DMS 273 (cell line): ENCODE measurements around the gene BACE2.
A peak's percentile ranks its signal among the peaks of the same experiment; 100 is the strongest.
"Not testable (repeated sequence)": the region's sequence is repeated elsewhere in the genome, so short reads cannot be mapped to it uniquely, and the experiment has no call there.

Source experiments
- DNase-seq: peaks from one replicate; lab custom pipeline; 2025; ENCODE audit not compliant: unreplicated experiment; lab: John Stamatoyannopoulos, UW

Gene BACE2

DNA sequence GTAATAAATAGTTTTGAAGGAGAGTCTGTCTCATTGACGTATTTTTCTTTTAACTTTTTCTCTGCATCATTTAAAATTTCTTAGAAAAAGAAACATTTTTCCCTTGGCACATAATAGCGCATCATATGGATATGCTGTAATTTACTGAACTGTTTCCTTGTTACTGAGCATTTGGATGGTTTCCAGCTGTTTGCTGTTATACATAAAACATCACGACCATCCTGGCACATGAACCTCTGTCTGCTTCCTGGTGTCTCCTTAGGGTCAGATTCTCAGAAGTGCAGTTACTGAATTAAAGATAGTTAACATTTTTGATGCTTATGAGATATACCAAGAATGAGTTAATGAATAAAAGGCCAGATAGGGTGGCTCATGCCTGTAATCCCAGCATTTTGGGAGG is 67.2 kb downstream of the BACE2 start:
- peak; percentile 2 for DNase-seq

DNA sequence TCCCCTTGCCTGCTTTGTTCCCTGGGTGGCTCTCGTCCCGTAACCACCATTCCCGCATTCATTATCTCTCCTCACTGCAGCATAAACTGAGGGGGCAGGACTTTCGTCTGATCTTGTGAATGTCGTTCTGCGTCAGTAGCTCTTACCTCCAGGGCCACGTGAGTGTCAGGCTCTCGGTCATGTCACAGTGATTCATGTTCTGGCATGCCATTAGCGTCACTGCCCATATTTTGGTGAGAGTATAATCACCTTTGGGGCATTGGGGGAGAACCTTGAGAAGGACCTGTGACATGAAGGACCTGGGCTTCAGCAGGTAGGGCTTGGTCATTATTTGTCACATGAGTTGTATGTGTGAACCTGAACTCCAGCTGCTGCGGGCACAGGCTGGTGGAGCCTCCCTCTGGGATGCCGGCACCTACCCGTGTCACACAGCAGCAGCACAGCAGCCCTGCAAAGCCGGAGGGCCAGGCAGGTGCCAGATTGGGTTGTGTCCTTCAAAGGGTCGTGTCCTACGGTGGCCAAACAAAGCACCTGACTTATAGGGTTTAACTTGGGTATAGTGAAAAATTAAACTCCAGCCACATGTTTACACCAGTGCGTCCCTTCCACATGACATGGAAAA is 68.5 kb downstream of the BACE2 start:
- DNase-seq: no peak

DNA sequence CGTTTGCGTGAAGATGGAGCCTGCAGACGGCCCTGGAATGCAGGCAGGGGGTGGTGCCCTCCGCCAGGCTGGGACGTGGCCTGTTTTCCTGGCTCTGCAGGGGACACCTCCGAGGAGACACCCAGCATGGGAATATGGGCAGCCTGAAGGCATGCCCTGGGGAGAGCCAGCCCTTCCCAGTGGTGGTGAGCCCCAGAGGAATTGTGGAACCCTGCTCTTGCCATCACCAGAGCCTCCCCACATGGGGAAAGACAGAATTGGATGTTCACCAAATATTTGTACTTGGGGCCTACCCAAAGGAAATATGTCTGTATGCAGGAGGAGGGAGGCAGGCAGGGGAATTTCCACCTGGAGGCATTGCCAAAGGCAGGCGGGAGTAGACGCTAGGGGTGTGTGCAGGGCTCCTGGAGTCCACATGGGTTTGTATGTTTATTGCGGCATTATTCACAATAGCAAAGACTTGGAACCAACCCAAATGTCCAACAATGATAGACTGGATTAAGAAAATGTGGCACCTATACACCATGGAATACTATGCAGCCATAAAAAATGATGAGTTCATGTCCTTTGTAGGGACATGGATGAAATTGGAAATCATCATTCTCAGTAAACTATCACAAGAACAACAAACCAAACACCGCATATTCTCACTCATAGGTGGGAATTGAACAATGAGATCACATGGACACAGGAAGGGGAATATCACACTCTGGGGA is 70.3 kb downstream of the BACE2 start:
- DNase-seq: not testable (repeated sequence)

DNA sequence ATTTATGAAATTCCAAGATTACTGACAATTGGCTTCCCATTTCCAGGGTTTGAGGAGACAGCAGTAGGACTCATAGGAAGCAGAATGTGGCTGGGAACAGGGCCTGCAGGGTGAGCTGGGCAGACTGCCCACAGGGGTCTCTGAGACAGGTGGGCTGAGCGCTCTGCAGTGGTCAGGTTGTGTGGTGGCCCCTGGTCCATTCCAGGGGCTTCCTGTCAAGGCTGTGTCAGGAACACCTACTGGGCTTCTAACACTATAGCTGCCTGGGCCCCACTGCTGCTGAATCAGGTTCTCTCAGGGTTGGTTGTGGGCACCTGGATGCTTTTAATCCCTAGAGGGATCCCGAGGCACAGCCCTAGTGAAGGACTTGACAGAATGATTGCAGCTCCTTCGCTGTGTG is 72.1 kb downstream of the BACE2 start:
- no peak for DNase-seq

DNA sequence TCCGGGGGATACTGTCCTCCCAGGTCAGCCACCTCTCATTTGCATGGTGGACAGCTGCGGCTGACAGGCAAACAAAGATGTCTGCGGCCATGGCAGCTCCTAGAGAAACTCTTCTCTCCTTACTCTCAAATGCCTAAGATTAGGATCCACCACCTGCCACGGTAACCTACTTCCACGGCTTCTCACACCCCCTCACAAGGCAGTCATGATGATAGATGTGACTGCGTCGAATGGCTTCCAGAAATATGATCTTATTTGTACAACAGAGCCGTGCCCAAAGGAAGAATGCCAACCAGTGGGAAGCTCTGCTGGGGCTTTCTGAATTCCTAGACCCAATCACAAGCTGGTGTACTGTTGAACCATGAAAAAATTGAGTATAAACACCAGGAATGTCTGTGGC is 73.4 kb downstream of the BACE2 start:
- no peak for DNase-seq

DNA sequence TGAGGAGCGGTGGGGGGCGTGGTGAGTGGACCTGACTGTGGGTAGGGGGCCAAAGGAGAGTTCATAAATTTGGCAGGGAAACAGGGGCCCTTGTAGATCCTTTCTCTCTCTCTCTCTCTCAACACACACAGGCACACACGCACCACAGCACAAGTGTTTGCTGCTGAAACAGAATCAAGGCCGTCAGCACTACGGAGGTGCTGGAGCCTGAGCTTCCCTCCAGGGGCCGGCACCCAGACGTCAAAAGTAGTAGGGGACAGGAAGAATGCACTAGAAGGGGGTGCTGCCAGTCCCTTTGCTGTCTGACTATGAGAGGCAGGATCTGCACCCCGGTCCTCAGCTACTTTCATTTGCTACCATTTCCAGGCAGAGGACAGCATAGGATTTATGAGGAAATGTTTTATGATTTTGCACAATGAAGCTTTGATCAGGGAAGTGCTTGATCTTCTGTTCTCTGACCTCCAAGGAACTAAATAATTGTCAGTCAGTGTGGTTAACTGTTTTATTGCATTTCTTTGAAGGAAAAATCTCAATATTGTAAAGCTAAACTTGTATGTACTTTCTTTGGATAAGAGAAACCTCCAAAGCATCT is 74.4 kb downstream of the BACE2 start:
- DNase-seq: no peak

DNA sequence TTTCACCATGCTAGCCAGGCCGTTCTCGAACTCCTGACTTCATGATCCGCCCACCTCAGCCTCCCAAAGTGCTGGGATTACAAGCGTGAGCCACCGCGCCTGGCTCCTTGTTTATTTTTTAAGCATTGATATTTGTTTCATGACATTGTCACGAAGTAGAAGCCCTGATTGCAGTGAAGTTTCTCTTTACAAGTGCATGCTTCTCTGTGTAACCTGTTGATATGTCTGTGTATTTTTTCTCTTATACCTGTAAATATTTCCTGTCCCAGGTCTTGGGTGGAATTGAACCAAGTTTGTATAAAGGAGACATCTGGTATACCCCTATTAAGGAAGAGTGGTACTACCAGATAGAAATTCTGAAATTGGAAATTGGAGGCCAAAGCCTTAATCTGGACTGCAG is 75.1 kb downstream of the BACE2 start:
- DNase-seq: no peak

DNA sequence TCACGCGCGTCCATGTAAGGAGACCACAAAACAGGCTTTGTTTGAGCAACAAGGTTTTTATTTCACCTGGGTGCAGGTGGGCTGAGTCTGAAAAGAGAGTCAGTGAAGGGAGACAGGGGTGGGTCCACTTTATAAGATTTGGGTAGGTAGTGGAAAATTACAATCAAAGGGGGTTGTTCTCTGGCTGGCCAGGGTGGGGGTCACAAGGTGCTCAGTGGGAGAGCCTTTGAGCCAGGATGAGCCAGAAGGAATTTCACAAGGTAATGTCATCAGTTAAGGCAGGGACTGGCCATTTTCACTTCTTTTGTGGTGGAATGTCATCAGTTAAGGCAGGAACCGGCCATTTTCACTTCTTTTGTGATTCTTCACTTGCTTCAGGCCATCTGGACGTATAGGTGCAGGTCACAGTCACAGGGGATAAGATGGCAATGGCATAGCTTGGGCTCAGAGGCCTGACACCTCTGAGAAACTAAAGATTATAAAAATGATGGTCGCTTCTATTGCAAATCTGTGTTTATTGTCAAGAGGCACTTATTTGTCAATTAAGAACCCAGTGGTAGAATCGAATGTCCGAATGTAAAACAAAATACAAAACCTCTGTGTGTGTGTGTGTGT is 76.4 kb downstream of the BACE2 start:
- not testable (repeated sequence) for DNase-seq

DNA sequence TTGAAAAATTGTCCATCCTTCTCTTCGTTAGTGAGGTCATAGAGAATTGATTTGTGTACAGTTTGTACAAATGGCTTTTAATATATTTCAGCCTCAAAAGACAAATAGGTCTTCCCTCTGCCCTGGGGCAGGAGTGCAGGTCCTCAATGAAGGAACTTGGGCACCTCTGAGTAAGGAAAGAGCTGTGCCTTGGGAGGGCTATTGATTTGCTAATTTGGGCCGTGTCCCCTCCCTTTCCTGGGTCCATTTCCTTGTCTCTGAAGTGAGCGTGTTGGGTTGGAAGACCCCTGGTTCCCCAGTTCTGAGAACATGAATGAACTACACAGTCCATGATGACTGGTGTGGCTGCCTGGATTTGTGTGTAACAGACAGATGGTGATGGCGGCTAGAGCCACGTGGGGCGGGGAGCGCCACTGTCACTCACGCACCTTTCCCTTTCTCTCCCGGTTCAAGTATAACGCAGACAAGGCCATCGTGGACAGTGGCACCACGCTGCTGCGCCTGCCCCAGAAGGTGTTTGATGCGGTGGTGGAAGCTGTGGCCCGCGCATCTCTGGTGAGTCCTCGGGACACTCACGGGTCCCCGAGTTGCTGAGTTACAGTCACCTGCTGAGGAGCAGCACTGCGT is 77.7 kb downstream of the BACE2 start:
- no peak for DNase-seq

DNA sequence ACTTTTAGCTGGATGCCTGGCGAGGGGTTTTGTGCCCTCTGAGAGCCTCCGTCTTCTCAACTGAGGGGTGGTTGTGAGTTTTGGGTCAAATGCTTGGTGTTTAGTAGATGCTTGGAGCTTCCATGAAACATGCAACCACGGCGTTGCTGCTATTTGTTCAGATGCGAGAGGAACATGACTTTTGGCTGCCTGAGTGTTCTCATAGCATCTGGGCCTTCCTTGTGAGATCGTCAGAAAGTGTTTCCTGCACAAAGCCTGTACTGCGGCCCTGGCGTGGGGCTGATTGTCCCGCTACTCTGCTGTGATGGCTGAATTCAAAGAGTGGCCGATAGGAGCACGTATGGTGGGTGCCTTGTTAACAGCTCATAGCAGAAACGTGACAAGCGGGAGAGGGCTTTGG is 78.8 kb downstream of the BACE2 start:
- no peak for DNase-seq

DNA sequence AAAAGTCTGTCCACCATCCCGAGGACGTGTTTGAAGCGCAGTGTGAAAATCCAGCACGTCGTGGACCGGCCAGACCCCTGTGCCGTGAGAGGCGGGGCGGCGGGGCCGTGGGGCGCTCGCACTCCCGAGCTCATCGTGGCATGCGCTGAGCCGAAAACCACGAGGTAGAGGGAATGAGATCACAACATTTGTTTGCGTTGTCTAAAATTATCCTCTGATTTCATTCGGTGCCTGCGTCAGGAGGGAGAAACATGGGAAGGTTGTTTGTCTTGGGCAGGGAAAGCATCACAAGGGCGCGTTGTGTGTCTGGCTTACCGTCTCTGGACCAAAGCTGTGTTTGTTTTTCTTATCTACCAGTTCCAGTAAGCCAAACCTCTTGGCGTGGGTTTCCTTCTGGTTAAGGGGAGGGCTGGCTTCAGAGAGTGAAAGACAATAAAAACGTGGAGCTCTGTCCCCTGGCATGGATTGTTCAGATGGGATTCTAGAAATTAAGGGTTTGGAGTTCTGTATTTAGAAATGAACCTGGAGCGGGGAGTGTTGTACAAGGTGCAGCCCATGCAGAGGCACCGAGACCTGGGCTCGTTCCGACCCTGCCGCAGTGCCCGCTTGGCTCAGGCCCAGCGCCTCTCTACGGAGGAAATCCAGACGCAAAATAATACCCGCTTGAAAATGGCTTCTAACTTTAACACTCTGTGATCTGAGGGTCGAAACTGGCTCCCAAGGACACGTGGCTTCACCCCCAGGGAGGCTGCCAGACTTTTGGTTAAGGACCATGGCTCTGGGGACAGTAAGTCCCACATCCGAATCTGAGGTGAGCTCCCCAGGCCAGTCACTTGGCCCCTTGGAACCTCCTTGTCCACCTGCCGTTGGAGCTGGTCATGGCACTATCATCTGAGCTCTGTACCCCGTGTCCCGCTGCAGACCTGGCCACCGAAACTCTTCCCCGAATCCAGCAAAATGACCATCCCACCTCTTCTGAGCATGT is 79.9 kb downstream of the BACE2 start:
- no peak for DNase-seq

DNA sequence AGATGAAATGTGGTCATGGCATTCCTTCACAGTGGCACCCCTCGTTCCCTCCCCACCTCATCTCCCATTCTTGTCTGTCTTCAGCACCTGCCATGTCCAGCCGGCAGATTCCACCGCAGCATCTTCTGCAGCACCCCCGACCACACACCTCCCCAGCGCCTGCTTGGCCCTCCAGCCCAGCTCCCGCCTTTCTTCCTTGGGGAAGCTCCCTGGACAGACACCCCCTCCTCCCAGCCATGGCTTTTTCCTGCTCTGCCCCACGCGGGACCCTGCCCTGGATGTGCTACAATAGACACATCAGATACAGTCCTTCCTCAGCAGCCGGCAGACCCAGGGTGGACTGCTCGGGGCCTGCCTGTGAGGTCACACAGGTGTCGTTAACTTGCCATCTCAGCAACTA is 81.5 kb downstream of the BACE2 start:
- no peak for DNase-seq

DNA sequence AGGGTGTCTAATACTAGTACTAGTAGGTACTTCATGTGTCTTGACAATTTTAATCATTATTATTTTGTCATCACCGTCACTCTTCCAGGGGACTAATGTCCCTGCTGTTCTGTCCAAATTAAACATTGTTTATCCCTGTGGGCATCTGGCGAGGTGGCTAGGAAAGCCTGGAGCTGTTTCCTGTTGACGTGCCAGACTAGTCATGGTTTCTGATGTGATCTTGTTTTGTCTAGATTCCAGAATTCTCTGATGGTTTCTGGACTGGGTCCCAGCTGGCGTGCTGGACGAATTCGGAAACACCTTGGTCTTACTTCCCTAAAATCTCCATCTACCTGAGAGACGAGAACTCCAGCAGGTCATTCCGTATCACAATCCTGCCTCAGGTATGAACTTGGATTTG is 82.6 kb downstream of the BACE2 start:
- DNase-seq: no peak

DNA sequence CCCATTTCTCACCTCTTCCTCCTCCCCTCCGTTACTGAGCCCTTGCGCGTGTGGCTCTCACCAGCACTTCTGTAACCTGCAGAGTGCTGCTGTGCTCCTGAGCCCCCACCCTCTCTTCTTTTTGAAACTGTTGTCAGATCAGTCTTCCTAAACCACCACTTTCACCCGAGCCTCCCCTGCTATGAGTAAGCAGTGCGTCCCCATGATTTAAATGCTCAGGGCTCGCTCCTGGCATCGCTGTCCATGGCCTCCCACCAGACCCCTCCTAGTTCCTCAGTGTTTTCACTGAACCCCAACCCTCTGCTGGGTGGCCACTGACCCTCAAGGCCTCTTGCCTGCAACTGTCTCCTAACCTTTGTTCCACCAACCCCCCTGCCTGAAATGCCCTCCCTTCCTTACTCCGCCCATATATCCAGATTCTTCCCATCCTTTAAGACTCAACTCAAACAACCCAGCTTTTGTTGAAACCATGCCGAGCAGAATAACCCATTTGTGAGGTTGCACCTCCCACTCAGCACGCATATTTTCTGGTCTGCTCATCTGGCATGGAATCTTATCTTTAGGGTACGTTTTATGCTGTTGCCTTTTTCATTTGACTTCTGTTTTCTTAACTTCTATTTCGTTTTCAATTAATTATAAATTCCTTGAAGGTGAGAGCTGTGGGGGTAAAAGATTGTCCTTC is 84.1 kb downstream of the BACE2 start:
- no peak for DNase-seq

DNA sequence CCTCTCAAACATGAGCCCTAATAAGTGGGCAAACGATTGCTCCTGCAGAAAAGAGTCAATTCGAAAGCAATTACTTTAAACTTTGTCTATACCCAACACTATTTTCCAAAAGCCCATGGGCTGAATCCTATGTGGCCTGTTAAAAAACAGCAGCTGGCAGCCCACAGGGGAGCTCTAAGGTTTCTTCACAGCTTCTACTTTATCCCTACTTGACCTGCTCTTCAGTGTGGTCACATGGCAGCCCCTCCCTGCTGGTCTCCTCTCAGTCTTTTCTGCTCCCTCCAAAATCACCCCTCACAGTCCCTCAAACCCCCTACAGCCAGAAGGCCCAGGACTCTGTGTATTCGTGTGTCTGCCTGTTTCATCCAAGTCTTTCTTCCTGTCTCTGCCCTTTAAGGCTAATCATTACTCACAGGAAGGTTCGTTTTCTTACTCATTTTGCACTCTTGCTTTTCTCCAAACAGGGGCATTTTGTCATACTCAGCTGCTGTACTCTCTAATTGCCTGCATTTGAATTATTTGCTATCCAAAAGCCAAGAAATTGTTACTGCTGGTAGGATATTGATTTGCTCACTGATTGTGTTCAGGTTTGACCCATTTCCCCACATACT is 86.2 kb downstream of the BACE2 start:
- peak; percentile 4 for DNase-seq

DNA sequence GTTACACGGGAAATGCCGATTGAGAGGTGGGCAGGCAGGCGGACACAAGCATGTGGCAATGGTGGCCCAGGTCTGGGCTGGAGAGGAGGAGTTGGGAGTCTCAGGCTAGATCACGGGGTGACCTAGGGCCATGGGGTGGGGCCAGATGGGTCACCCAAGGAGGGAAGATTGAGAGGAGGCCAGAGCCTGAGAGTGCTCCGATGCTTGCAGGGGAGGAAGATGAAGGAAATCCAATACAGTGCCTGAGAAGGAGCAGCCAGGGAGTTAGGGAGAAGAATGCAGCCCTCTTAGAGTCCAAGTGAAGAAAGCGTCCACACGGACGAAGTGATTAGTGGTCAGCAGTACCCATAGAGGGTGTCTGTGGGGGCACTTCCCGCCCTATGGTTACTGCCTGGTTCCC is 87.2 kb downstream of the BACE2 start:
- no peak for DNase-seq

DNA sequence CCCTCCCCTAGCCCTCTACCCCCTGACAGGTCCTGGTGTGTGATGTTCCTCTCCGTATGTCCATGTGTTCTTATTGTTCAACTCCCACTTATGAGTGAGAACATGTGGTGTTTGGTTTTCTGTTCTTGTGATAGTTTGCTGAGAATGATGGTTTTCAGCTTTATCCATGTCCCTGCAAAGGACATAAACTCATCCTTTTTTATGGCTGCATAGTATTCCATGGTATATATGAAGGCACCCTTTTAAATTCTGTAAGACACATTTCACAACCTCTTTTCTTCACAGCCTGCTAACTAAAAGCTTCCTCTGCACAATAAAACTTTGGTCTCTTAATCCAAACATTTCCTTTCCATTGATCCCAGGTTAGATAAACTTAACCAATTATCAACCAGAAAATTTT is 88.3 kb downstream of the BACE2 start:
- not testable (repeated sequence) for DNase-seq

DNA sequence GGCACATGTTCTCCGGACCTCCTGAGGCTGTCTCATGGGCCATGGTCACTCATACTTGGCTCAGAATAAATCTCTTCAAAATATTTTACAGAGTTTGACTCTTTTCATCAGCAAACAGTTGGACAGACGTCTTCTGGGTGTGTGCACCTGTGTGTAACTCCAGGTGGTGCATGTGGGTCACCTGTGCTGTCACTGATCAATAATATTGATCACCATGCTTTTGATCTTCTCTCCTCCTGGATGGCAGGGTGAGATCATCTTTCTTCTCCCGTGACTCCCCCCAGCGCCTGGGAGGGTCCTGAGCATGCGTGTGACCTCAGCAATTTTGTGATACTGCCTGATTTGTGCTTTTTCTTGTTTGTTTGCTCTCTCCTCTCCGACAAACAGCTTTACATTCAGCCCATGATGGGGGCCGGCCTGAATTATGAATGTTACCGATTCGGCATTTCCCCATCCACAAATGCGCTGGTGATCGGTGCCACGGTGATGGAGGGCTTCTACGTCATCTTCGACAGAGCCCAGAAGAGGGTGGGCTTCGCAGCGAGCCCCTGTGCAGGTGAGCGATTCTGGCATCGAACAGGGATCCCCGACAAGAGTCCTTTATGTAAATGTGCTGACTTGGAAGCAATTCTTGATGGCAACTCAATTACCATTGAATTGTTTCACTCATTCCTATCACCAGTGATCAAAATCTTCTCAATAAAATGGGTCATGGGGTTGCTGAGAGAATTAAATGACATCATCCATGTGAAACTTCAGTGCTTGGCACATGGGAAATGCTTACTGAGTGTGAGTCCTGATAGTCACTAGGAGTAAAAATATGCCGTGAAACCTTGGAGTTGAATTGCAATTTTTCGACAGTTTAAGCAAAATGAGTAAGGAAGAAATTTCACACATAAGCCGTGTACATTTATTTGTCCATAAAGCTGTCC is 89.1 kb downstream of the BACE2 start:
- DNase-seq: no peak
